ENCODE measurements around the gene PTGFRN.

Gene PTGFRN

GRCh38 chr1:116944613-116945012 is 34.9 kb downstream of the PTGFRN start:
- DNase-seq (ENCODE audit: low read depth) = no peak

- DNase-seq (ENCODE audit: low read depth) = no peak
Observed at GRCh38 chr1:116945421-116945820, 35.7 kb downstream of the PTGFRN start.

- no peak for DNase-seq (ENCODE audit: low read depth)
Observed at GRCh38 chr1:116945996-116946395, 36.3 kb downstream of the PTGFRN start.

- DNase-seq (ENCODE audit: low read depth) = no peak
Observed at GRCh38 chr1:116947092-116947860, 37.6 kb downstream of the PTGFRN start.

- no peak for DNase-seq (ENCODE audit: low read depth)
Observed at GRCh38 chr1:116948046-116948445, 38.3 kb downstream of the PTGFRN start.

- no peak for DNase-seq (ENCODE audit: low read depth)
Observed at GRCh38 chr1:116948642-116949041, 38.9 kb downstream of the PTGFRN start.

- DNase-seq (ENCODE audit: low read depth) = no peak
Observed at GRCh38 chr1:116949213-116949985, 39.7 kb downstream of the PTGFRN start.

- no peak for DNase-seq (ENCODE audit: low read depth)
Observed at GRCh38 chr1:116950517-116951199, 40.9 kb downstream of the PTGFRN start.

- no peak for DNase-seq (ENCODE audit: low read depth)
Observed at GRCh38 chr1:116951200-116951935, 41.7 kb downstream of the PTGFRN start.

- DNase-seq (ENCODE audit: low read depth) = no peak
Observed at GRCh38 chr1:116952738-116953275, 43.1 kb downstream of the PTGFRN start.

- no peak for DNase-seq (ENCODE audit: low read depth)
Observed at GRCh38 chr1:116954440-116954839, 44.7 kb downstream of the PTGFRN start.

- DNase-seq (ENCODE audit: low read depth) = no peak
Observed at GRCh38 chr1:116956378-116956777, 46.7 kb downstream of the PTGFRN start.

GRCh38 chr1:116957646-116958045 is 47.9 kb downstream of the PTGFRN start:
- DNase-seq (ENCODE audit: low read depth) = no peak

GRCh38 chr1:116958110-116958509 is 48.4 kb downstream of the PTGFRN start:
- no peak for DNase-seq (ENCODE audit: low read depth)

- DNase-seq (ENCODE audit: low read depth) = no peak
Observed at GRCh38 chr1:116958977-116959376, 49.3 kb downstream of the PTGFRN start.

GRCh38 chr1:116961606-116962005 is 51.9 kb downstream of the PTGFRN start:
- no peak for DNase-seq (ENCODE audit: low read depth)

- no peak for DNase-seq (ENCODE audit: low read depth)
Observed at GRCh38 chr1:116962987-116963639, 53.4 kb downstream of the PTGFRN start.

GRCh38 chr1:116966791-116967190 is 57.1 kb downstream of the PTGFRN start:
- DNase-seq (ENCODE audit: low read depth) = no peak

GRCh38 chr1:116968724-116969123 is 59.0 kb downstream of the PTGFRN start:
- DNase-seq (ENCODE audit: low read depth) = no peak

GRCh38 chr1:116971258-116971860 is 61.6 kb downstream of the PTGFRN start:
- no peak for DNase-seq (ENCODE audit: low read depth)

Data from stimulated activated CD8-positive, alpha-beta memory T cell treated with anti-CD3 and anti-CD28 coated beads, Interleukin-15, amount 100 ng/mL, for 1 hour (primary cell).